ENCODE results near the gene LRP1B.

DNA sequence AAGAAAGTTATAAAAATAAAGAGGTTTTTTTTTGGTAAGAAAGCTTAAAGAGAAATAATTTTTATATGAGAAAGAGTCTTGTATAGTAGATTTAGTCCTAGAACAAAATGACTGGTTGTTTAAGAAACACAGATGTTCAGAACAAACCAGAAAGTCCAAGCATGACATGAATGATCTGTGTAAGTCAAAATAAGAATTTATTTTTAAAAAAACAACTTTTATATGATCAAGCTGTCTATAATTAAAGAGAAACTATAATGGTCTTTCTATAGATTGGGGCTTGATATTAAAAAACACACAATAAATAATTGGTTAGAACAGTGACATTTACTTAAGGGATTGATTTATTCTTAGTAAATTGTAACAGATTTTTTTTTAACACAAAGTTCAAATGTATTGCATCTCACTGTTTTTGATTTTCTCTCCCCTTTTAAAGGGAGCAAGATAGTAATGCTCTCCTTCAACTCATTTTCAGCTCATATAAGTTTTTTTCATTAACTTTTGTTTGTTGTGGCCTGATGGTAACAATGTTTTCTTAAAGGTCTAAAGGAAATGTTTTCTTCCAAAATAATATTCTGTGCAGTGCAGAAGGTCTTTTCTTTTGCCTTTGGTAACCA, 1256.8 kb downstream of the LRP1B start:
- TF ChIP-seq, protein P1, sequence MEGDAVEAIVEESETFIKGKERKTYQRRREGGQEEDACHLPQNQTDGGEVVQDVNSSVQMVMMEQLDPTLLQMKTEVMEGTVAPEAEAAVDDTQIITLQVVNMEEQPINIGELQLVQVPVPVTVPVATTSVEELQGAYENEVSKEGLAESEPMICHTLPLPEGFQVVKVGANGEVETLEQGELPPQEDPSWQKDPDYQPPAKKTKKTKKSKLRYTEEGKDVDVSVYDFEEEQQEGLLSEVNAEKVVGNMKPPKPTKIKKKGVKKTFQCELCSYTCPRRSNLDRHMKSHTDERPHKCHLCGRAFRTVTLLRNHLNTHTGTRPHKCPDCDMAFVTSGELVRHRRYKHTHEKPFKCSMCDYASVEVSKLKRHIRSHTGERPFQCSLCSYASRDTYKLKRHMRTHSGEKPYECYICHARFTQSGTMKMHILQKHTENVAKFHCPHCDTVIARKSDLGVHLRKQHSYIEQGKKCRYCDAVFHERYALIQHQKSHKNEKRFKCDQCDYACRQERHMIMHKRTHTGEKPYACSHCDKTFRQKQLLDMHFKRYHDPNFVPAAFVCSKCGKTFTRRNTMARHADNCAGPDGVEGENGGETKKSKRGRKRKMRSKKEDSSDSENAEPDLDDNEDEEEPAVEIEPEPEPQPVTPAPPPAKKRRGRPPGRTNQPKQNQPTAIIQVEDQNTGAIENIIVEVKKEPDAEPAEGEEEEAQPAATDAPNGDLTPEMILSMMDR (IDR thresholded peaks at IDR 0.05) = no peak
- TF ChIP-seq POLR2A (IDR thresholded peaks at IDR 0.05; ENCODE audit: low read length) (no peak), FOSL2 (IDR thresholded peaks at IDR 0.05) (no peak), FOSL2 (CRISPR knock-in tag; IDR thresholded peaks at IDR 0.05) (no peak)
- TF ChIP-seq, protein P2, sequence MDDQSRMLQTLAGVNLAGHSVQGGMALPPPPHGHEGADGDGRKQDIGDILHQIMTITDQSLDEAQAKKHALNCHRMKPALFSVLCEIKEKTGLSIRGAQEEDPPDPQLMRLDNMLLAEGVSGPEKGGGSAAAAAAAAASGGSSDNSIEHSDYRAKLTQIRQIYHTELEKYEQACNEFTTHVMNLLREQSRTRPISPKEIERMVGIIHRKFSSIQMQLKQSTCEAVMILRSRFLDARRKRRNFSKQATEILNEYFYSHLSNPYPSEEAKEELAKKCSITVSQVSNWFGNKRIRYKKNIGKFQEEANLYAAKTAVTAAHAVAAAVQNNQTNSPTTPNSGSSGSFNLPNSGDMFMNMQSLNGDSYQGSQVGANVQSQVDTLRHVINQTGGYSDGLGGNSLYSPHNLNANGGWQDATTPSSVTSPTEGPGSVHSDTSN (IDR thresholded peaks at IDR 0.05) = no peak
- TF ChIP-seq, protein P3, sequence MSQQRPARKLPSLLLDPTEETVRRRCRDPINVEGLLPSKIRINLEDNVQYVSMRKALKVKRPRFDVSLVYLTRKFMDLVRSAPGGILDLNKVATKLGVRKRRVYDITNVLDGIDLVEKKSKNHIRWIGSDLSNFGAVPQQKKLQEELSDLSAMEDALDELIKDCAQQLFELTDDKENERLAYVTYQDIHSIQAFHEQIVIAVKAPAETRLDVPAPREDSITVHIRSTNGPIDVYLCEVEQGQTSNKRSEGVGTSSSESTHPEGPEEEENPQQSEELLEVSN (IDR thresholded peaks at IDR 0.05; ENCODE audit: borderline replicate concordance, low read depth) = no peak
- TF ChIP-seq, protein P4, sequence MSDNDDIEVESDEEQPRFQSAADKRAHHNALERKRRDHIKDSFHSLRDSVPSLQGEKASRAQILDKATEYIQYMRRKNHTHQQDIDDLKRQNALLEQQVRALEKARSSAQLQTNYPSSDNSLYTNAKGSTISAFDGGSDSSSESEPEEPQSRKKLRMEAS (IDR thresholded peaks at IDR 0.05) = no peak

Measured in A549 (cell line).